Measurements from ENCODE around the gene P4HA2. TPM values are rescaled to one million over a fixed set of nuclear protein-coding genes. Genes with fewer than 3 reads are reported as not detected.
"Not testable (repeated sequence)": the region's sequence is repeated elsewhere in the genome, so short reads cannot be mapped to it uniquely, and the experiment has no call there.

P4HA2 gene
- total RNA-seq, 4 donors from 2014 or later, result 32.8 to 48.7 (median 37.6) TPM

GRCh38 chr5:132176521-132176945 is 51.1 kb downstream of the P4HA2 start:
- H3K9me3 ChIP-seq, result no peaks in the 10 kb centered on the region
- ATAC-seq, result no peak
- no peak overlapping the region for H3K4me3 ChIP-seq
- 76 to 95% methylated on average over 3 to 4 of the region's 6 CpGs for WGBS, 2 donors (ENCODE audit: low coverage in 1 of 2)
- no peaks in the 10 kb centered on the region for H3K36me3 ChIP-seq
- H3K4me1 ChIP-seq, result peaks cover 0 to 20% (median 0%) of the 10 kb centered on the region in 3 donors
- no peaks in the 10 kb centered on the region for H3K27me3 ChIP-seq
- TF ChIP-seq CTCF (IDR thresholded peaks at IDR 0.05), result no peak
- no peak for TF ChIP-seq POLR2A (IDR thresholded peaks at IDR 0.05)
- no peak for TF ChIP-seq POLR2AphosphoS5 (IDR thresholded peaks at IDR 0.05)
- no peak for TF ChIP-seq EP300 (IDR thresholded peaks at IDR 0.05)
- no peak overlapping the region for H3K27ac ChIP-seq

GRCh38 chr5:132162945-132163344 is 64.7 kb downstream of the P4HA2 start:
- Histone ChIP-seq H3K27ac (no peak overlapping the region), H3K36me3 (no peaks in the 10 kb centered on the region), H3K4me3 (no peak overlapping the region), H3K9me3 (no peaks in the 10 kb centered on the region), H3K27me3 (no peaks in the 10 kb centered on the region), H3K4me1 (no peaks in the 10 kb centered on the region)
- TF ChIP-seq POLR2A (IDR thresholded peaks at IDR 0.05), result no peak
- TF ChIP-seq POLR2AphosphoS5 (IDR thresholded peaks at IDR 0.05), result no peak
- TF ChIP-seq EP300 (IDR thresholded peaks at IDR 0.05), result no peak
- TF ChIP-seq CTCF (IDR thresholded peaks at IDR 0.05), result no peak
- 38 to 60% methylated on average over 1 of the region's 1 CpG for WGBS, 2 donors (ENCODE audit: low coverage in 1 of 2)
- ATAC-seq, result no peak

- 50% methylated on average over 1 of the region's 5 CpGs; no CpG with 5 or more reads in 1 of the 2 donors for WGBS, 2 donors (ENCODE audit: low coverage in 1 of 2)
- H3K27me3 ChIP-seq, H3K4me3 ChIP-seq, H3K36me3 ChIP-seq, H3K9me3 ChIP-seq, H3K4me1 ChIP-seq, ATAC-seq, H3K27ac ChIP-seq: not testable (repeated sequence)
These were observed 65.9 kb downstream of the P4HA2 start for GRCh38 chr5:132161574-132162326.

- WGBS, 2 donors (ENCODE audit: low coverage in 1 of 2), result 95% methylated on average over 3 of the region's 4 CpGs; no CpG with 5 or more reads in 1 of the 2 donors
- no peak for ATAC-seq
- TF ChIP-seq POLR2AphosphoS5 (IDR thresholded peaks at IDR 0.05) (no peak), EP300 (IDR thresholded peaks at IDR 0.05) (no peak), POLR2A (IDR thresholded peaks at IDR 0.05) (no peak), CTCF (IDR thresholded peaks at IDR 0.05) (no peak)
These were observed 71.2 kb downstream of the P4HA2 start for GRCh38 chr5:132156413-132156812.

GRCh38 chr5:132150565-132150964 is 77.1 kb downstream of the P4HA2 start:
- ATAC-seq, result no peak
- peaks cover 0 to 25% (median 0%) of the 10 kb centered on the region in 3 donors for H3K9me3 ChIP-seq

More at GRCh38 chr5:132156413-132156812, 71.2 kb downstream of the P4HA2 start:
- no peak overlapping the region for H3K27ac ChIP-seq
- H3K9me3 ChIP-seq, result peaks cover 0 to 25% (median 0%) of the 10 kb centered on the region in 3 donors
- H3K36me3 ChIP-seq, result no peaks in the 10 kb centered on the region
- H3K4me3 ChIP-seq, result no peak overlapping the region
- no peaks in the 10 kb centered on the region for H3K27me3 ChIP-seq
- H3K4me1 ChIP-seq, result no peaks in the 10 kb centered on the region

More at GRCh38 chr5:132150565-132150964, 77.1 kb downstream of the P4HA2 start:
- H3K27ac ChIP-seq, result no peak overlapping the region
- TF ChIP-seq POLR2AphosphoS5 (IDR thresholded peaks at IDR 0.05) (no peak), POLR2A (IDR thresholded peaks at IDR 0.05) (no peak), CTCF (IDR thresholded peaks at IDR 0.05) (no peak), EP300 (IDR thresholded peaks at IDR 0.05) (no peak)
- H3K4me1 ChIP-seq, result no peaks in the 10 kb centered on the region
- 85 to 92% methylated on average over 2 of the region's 2 CpGs for WGBS, 2 donors (ENCODE audit: low coverage in 1 of 2)
- H3K27me3 ChIP-seq, result no peaks in the 10 kb centered on the region
- no peaks in the 10 kb centered on the region for H3K36me3 ChIP-seq
- H3K4me3 ChIP-seq, result no peak overlapping the region
